CD14-positive monocyte (primary cell): ENCODE data around the gene PLXNA4. TPM values are rescaled to one million over a fixed set of nuclear protein-coding genes. Genes with fewer than 3 reads are reported as not detected.

Source experiments
- DNase-seq, 3 donors: peaks; one replicate each; pipeline ENCODE4 v3.0.0-alpha.2; 2011 to 2022
- H2AFZ ChIP-seq: 2 replicates; pipeline ENCODE4 v1.6.0; 2012; ENCODE audit warnings: mild to moderate bottlenecking, low read depth, low read length, inconsistent platforms; ENCODE audit not compliant: insufficient read depth, poor library complexity, severe bottlenecking
- H3K27ac ChIP-seq, 2 donors: 1 replicate in 1 of 2; 2 replicates in 1 of 2; pipeline ENCODE4 v1.5.1; 2012 to 2013; ENCODE audit warnings: low read length in 2 of 2, control low read depth in 1 of 2, inconsistent platforms in 1 of 2, low read depth in 1 of 2, mild to moderate bottlenecking in 1 of 2
- H3K27me3 ChIP-seq, 2 donors: one replicate each; pipeline versions ENCODE4 v1.6.0 to v1.6.1; 2011 to 2013; ENCODE audit warnings: low read length in 2 of 2; ENCODE audit not compliant: control insufficient read depth in 2 of 2, insufficient read depth in 2 of 2
- H3K36me3 ChIP-seq, 2 donors: replicated peaks in 1 of 2; 1 replicate in 1 of 2; 2 replicates in 1 of 2; pipeline versions ENCODE4 v1.5.1 to v1.6.1; 2012 to 2013; ENCODE audit warnings: low read length in 2 of 2, control low read depth in 1 of 2, inconsistent platforms in 1 of 2, mild to moderate bottlenecking in 1 of 2; ENCODE audit not compliant: insufficient read depth in 2 of 2, control insufficient read depth in 1 of 2
- H3K4me1 ChIP-seq, 2 donors: 1 replicate in 1 of 2; 2 replicates in 1 of 2; pipeline versions ENCODE4 v1.5.1 to v1.6.1; 2012 to 2013; ENCODE audit warnings: low read length in 2 of 2, control low read depth in 1 of 2, inconsistent platforms in 1 of 2, mild to moderate bottlenecking in 1 of 2, moderate library complexity in 1 of 2; ENCODE audit not compliant: insufficient read depth in 2 of 2, control insufficient read depth in 1 of 2
- H3K4me2 ChIP-seq: replicated peaks from 2 replicates; pipeline ENCODE3; 2012; ENCODE audit warnings: low read length, moderate library complexity, mild to moderate bottlenecking; ENCODE audit not compliant: poor library complexity, severe bottlenecking; ENCODE audit errors: extremely low read depth
- H3K4me3 ChIP-seq, 3 experiments: fragments of 200-600 bp in 1 of 3; sonication (generic) in 1 of 3; replicated peaks in 1 of 3; 1 replicate in 2 of 3; 2 replicates in 1 of 3; pipeline ENCODE4 v1.5.1; 2011 to 2013; ENCODE audit warnings: low read length in 3 of 3, mild to moderate bottlenecking in 3 of 3, control low read depth in 2 of 3, low read depth in 2 of 3, inconsistent platforms in 1 of 3, moderate library complexity in 1 of 3
- H3K79me2 ChIP-seq: 2 replicates; pipeline ENCODE4 v1.6.0; 2012; ENCODE audit warnings: mild to moderate bottlenecking, control low read depth, inconsistent platforms, low read length, moderate library complexity; ENCODE audit not compliant: insufficient read depth
- H3K9ac ChIP-seq: 2 replicates; pipeline ENCODE4 v1.6.0; 2017; ENCODE audit warnings: low read length, mild to moderate bottlenecking; ENCODE audit not compliant: insufficient read depth, poor library complexity, severe bottlenecking
- H3K9me3 ChIP-seq, 2 donors: replicated peaks in 1 of 2; 1 replicate in 1 of 2; 2 replicates in 1 of 2; pipeline versions ENCODE4 v1.5.1 to v1.6.1; 2012 to 2013; ENCODE audit warnings: low read length in 2 of 2, control low read depth in 1 of 2; ENCODE audit not compliant: control insufficient read depth in 1 of 2, insufficient read depth in 1 of 2
- H4K20me1 ChIP-seq: 2 replicates; pipeline ENCODE4 v1.6.0; 2012; ENCODE audit warnings: mild to moderate bottlenecking, low read length, control low read depth, moderate library complexity; ENCODE audit not compliant: insufficient read depth
- H3K27ac Mint-ChIP-seq, 7 donors: one replicate each; pipeline ENCODE4 v1.8.0; 2020; ENCODE audit warnings: mild to moderate bottlenecking in 7 of 7, mixed read lengths in 7 of 7, moderate library complexity in 6 of 7, inconsistent platforms in 2 of 7
- H3K27me3 Mint-ChIP-seq, 3 donors: one replicate each; pipeline ENCODE4 v1.8.0; 2021 to 2022; ENCODE audit warnings: low read depth in 3 of 3, mild to moderate bottlenecking in 3 of 3, mixed read lengths in 3 of 3, moderate library complexity in 3 of 3, inconsistent platforms in 1 of 3
- H3K36me3 Mint-ChIP-seq, 2 donors: one replicate each; pipeline ENCODE4 v1.8.0; 2020; ENCODE audit warnings: mixed read lengths in 2 of 2, inconsistent platforms in 1 of 2, mild to moderate bottlenecking in 1 of 2
- H3K4me1 Mint-ChIP-seq: one replicate; pipeline ENCODE4 v1.8.0; 2020; ENCODE audit warnings: mild to moderate bottlenecking, mixed read lengths
- H3K4me3 Mint-ChIP-seq, 2 donors: one replicate each; pipeline ENCODE4 v1.8.0; 2020; ENCODE audit warnings: mild to moderate bottlenecking in 2 of 2, mixed read lengths in 2 of 2, moderate library complexity in 1 of 2
- H3K9me3 Mint-ChIP-seq, 7 donors: one replicate each; pipeline ENCODE4 v1.8.0; 2020 to 2022; ENCODE audit warnings: mixed read lengths in 7 of 7, mild to moderate bottlenecking in 6 of 7, moderate library complexity in 6 of 7, inconsistent platforms in 2 of 7
- CTCF ChIP-seq: fragments of 200-600 bp; IDR thresholded peaks from one replicate; pipeline ENCODE4 v1.8.0; 2022; ENCODE audit warnings: antibody characterized with exemption, mild to moderate bottlenecking
- WGBS: methylation state at CpG from one replicate; pipeline ENCODE4 v1.1.5; 2013; ENCODE audit warnings: missing lambda C conversion rate; ENCODE audit not compliant: insufficient coverage; 5-methylcytosine and 5-hydroxymethylcytosine counted together
- intact Hi-C, 2 donors: fragments of 100-400 bp; cut with micrococcal nuclease; formaldehyde crosslinking; loops; one replicate each; pipeline versions ENCODE4 v1.15.0 to v1.15.1; 2023
- polyA plus RNA-seq, 3 donors: library from polyadenylated mRNA; depleted of rRNA in 1 of 3; unstranded in 2 of 3; stranded (reverse) in 1 of 3; fragments of 300-500 nt in 2 of 3; fragments of >200 nt in 1 of 3; fragmentation: Illumina TruSeq in 2 of 3; gene quantifications; 1 replicate in 2 of 3; 2 replicates in 1 of 3; pipeline ENCODE4 v1.2.3, GENCODE V29; 2012 to 2021

Gene PLXNA4
- polyA plus RNA-seq, 3 donors = not detected

GRCh38 chr7:132270517-132270916, 305.8 kb downstream of the PLXNA4 start:
- Histone ChIP-seq H2AFZ (no peak overlapping the region), H3K36me3 (no peaks in the 10 kb centered on the region), H3K4me3 (no peak overlapping the region), H3K9me3 (no peaks in the 10 kb centered on the region), H3K4me2 (no peak overlapping the region), H3K27ac (no peak overlapping the region), H3K4me1 (no peaks in the 10 kb centered on the region), H4K20me1 (no peaks in the 10 kb centered on the region), H3K27me3 (no peaks in the 10 kb centered on the region), H3K9ac (no peak overlapping the region), H3K79me2 (no peaks in the 10 kb centered on the region)
- H3K9me3 Mint-ChIP-seq = peaks cover 0 to 3% (median 0%) of the 10 kb centered on the region in 7 donors
- no peak for DNase-seq
- H3K4me3 Mint-ChIP-seq = no peak overlapping the region
- WGBS = no CpG with 5 or more reads among the region's 2 CpGs
- no peaks in the 10 kb centered on the region for H3K4me1 Mint-ChIP-seq
- no peaks in the 10 kb centered on the region for H3K36me3 Mint-ChIP-seq
- H3K27ac Mint-ChIP-seq = no peak overlapping the region
- peaks cover 0 to 2% (median 0%) of the 10 kb centered on the region in 3 donors for H3K27me3 Mint-ChIP-seq
- intact Hi-C loops = no loop called here
- TF ChIP-seq CTCF = no peak

GRCh38 chr7:132269718-132270117, 306.6 kb downstream of the PLXNA4 start:
- H2AFZ ChIP-seq = no peak overlapping the region
- Mint-ChIP-seq H3K27ac (no peak overlapping the region), H3K4me1 (no peaks in the 10 kb centered on the region), H3K27me3 (peaks cover 0 to 2% (median 0%) of the 10 kb centered on the region in 3 donors), H3K9me3 (peaks cover 0 to 3% (median 0%) of the 10 kb centered on the region in 7 donors), H3K36me3 (no peaks in the 10 kb centered on the region), H3K4me3 (no peak overlapping the region)
- H3K9ac ChIP-seq = no peak overlapping the region
- no peak for DNase-seq
- no peaks in the 10 kb centered on the region for H3K79me2 ChIP-seq
- no peak overlapping the region for H3K4me2 ChIP-seq
- 67% methylated on average over 1 of the region's 5 CpGs for WGBS
- intact Hi-C loops = no loop called here
- no peaks in the 10 kb centered on the region for H3K9me3 ChIP-seq
- no peak overlapping the region for H3K4me3 ChIP-seq
- no peaks in the 10 kb centered on the region for H3K27me3 ChIP-seq
- TF ChIP-seq CTCF = no peak
- no peaks in the 10 kb centered on the region for H3K36me3 ChIP-seq
- H3K4me1 ChIP-seq = no peaks in the 10 kb centered on the region
- no peak overlapping the region for H3K27ac ChIP-seq
- H4K20me1 ChIP-seq = no peaks in the 10 kb centered on the region
